GM12878 (cell line): ENCODE data around the gene BMP8B. TPM values are rescaled to one million over a fixed set of nuclear protein-coding genes. Genes with fewer than 3 reads are reported as not detected.

Experiments
- ATAC-seq: fragments of 200-7000 bp; cut with Tn5 transposase; 3 replicates; pipeline ENCODE4 v1.9.1; 2020; ENCODE audit warnings: mild to moderate bottlenecking, moderate library complexity
- BruUV-seq: library from RNA; stranded (reverse); fragments of 400-500 nt; replicated peaks from 2 replicates; lab custom pipeline; 2021; lab: Mats Ljungman, UMichigan
- CTCF ChIA-PET: fragments of 300-600 bp; sonication (Branson Sonifier 250); formaldehyde crosslinking; extraction: SDS; loops from one replicate; lab custom pipeline; 2021; ENCODE audit warnings: inconsistent platforms; lab: Yijun Ruan, JAX
- POLR2A ChIA-PET: fragments of 350-600 bp; formaldehyde crosslinking; extraction: SDS; loops from one replicate; lab custom pipeline; 2021; ENCODE audit warnings: inconsistent platforms; lab: Charles Lee
- RAD21 ChIA-PET: fragments of 300-600 bp; sonication (Branson Sonifier 250); formaldehyde crosslinking; loops from one replicate; lab custom pipeline; 2023; ENCODE audit warnings: antibody characterized with exemption; ENCODE audit not compliant: unreplicated experiment; lab: Charles Lee
- SMC1A ChIA-PET: fragments of 300-600 bp; sonication (Branson Sonifier 250); formaldehyde crosslinking; loops from one replicate; lab custom pipeline; 2023; ENCODE audit not compliant: unreplicated experiment, uncharacterized antibody; lab: Charles Lee
- DNase-seq: peaks from one replicate; pipeline ENCODE4 v3.0.0-alpha.2; 2011; ENCODE audit warnings: low read depth, low spot score
- FAIRE-seq: peaks from 3 replicates; lab custom pipeline; 2011; peaks lifted over from hg19 to GRCh38; lab: Jason Lieb, UNC
- H2AFZ ChIP-seq: 2 replicates; pipeline ENCODE4 v1.6.0; 2011; ENCODE audit warnings: low read depth, low read length, control low read depth; ENCODE audit not compliant: control insufficient read depth
- H3K27ac ChIP-seq: 2 replicates; pipeline ENCODE4 v1.5.1; 2011; ENCODE audit warnings: control low read depth; ENCODE audit not compliant: control insufficient read depth, insufficient read depth
- H3K27me3 ChIP-seq, 2 experiments: replicated peaks in 1 of 2; 2 replicates each; pipeline versions ENCODE4 v1.6.0 to v1.6.1; 2011; ENCODE audit warnings: low read length in 1 of 2; ENCODE audit not compliant: control insufficient read depth in 2 of 2, insufficient read depth in 2 of 2
- H3K36me3 ChIP-seq, 2 experiments: 2 replicates each; pipeline ENCODE4 v1.5.1; 2011; ENCODE audit warnings: low read length in 1 of 2; ENCODE audit not compliant: control insufficient read depth in 2 of 2, insufficient read depth in 2 of 2
- H3K4me1 ChIP-seq: 2 replicates; pipeline ENCODE4 v1.6.1; 2011; ENCODE audit warnings: mild to moderate bottlenecking, low read length, moderate library complexity, mixed read lengths; ENCODE audit not compliant: control insufficient read depth, insufficient read depth
- H3K4me2 ChIP-seq: 2 replicates; pipeline ENCODE4 v1.6.0; 2011; ENCODE audit warnings: control low read depth; ENCODE audit not compliant: control insufficient read depth, insufficient read depth
- H3K4me3 ChIP-seq: fragments of 200-600 bp; sonication (generic); 2 replicates; pipeline ENCODE4 v1.5.1; 2016
- H3K79me2 ChIP-seq: 2 replicates; pipeline ENCODE4 v1.6.0; 2011; ENCODE audit warnings: low read length; ENCODE audit not compliant: control insufficient read depth, insufficient read depth
- H3K9ac ChIP-seq: 2 replicates; pipeline ENCODE4 v1.8.0; 2011; ENCODE audit warnings: low read length, control low read depth, mixed read lengths; ENCODE audit not compliant: control insufficient read depth, insufficient read depth
- H3K9me3 ChIP-seq: replicated peaks from 3 replicates; pipeline ENCODE4 v1.5.1; 2011; ENCODE audit warnings: mild to moderate bottlenecking, low read length; ENCODE audit not compliant: control insufficient read depth, insufficient read depth
- H4K20me1 ChIP-seq: 2 replicates; pipeline ENCODE4 v1.6.0; 2011; ENCODE audit not compliant: control insufficient read depth, insufficient read depth
- BACH1 ChIP-seq: fragments of 450-650 bp; IDR thresholded peaks from 2 replicates; pipeline ENCODE4 v1.6.1; 2017; ENCODE audit warnings: mild to moderate bottlenecking, borderline replicate concordance
- CREM ChIP-seq: IDR thresholded peaks from 2 replicates; pipeline ENCODE4 v1.6.1; 2014; ENCODE audit warnings: antibody characterized with exemption, low read depth
- E4F1 ChIP-seq: fragments of 450-650 bp; IDR thresholded peaks from 2 replicates; pipeline ENCODE4 v1.6.1; 2018; ENCODE audit warnings: borderline replicate concordance, mild to moderate bottlenecking; ENCODE audit not compliant: partially characterized antibody
- GATAD2B ChIP-seq: fragments of 450-650 bp; conservative IDR thresholded peaks from 2 replicates; pipeline ENCODE4 v1.6.1; 2017; ENCODE audit warnings: low read depth, mild to moderate bottlenecking, moderate library complexity
- HDGF ChIP-seq: fragments of 450-650 bp; IDR thresholded peaks from 2 replicates; pipeline ENCODE4 v1.6.1; 2016; ENCODE audit warnings: antibody characterized with exemption
- KAT2A ChIP-seq: conservative IDR thresholded peaks from 2 replicates; pipeline ENCODE4 v1.6.1; 2011; ENCODE audit warnings: low read depth, low read length; ENCODE audit not compliant: control insufficient read depth
- NBN ChIP-seq: fragments of 450-650 bp; IDR thresholded peaks from 2 replicates; pipeline ENCODE4 v1.6.1; 2016
- NFXL1 ChIP-seq: fragments of 450-650 bp; IDR thresholded peaks from 2 replicates; pipeline ENCODE4 v1.6.1; 2017; ENCODE audit warnings: antibody characterized with exemption, mild to moderate bottlenecking, borderline replicate concordance
- PAX5 ChIP-seq: IDR thresholded peaks from 2 replicates; pipeline ENCODE4 v1.6.1; 2011; ENCODE audit warnings: low read depth, low read length, borderline replicate concordance
- POLR2AphosphoS2 ChIP-seq: IDR thresholded peaks from 2 replicates; pipeline ENCODE4 v1.6.1; 2011; ENCODE audit warnings: low read depth, mild to moderate bottlenecking, low read length, improper control_type of control experiment, moderate library complexity
- RB1 ChIP-seq: fragments of 450-650 bp; formaldehyde crosslinking; IDR thresholded peaks from 2 replicates; pipeline ENCODE4 v1.6.1; 2017; ENCODE audit warnings: mild to moderate bottlenecking, borderline replicate concordance
- RELA ChIP-seq: fragments of 450-650 bp; IDR thresholded peaks from 2 replicates; pipeline ENCODE4 v1.8.0; 2014; ENCODE audit warnings: borderline replicate concordance; ENCODE audit not compliant: partially characterized antibody
- SMAD1 ChIP-seq: fragments of 450-650 bp; IDR thresholded peaks from 2 replicates; pipeline ENCODE4 v1.6.1; 2018; ENCODE audit warnings: mild to moderate bottlenecking, low read depth; ENCODE audit not compliant: partially characterized antibody
- SMC3 ChIP-seq: IDR thresholded peaks from 2 replicates; pipeline ENCODE4 v1.6.1; 2011; ENCODE audit warnings: low read length, improper control_type of control experiment, borderline replicate concordance
- SPI1 ChIP-seq: IDR thresholded peaks from 2 replicates; pipeline ENCODE4 v1.6.1; 2011; ENCODE audit warnings: low read depth, mild to moderate bottlenecking, low read length, moderate library complexity, borderline replicate concordance; ENCODE audit not compliant: insufficient read depth
- SREBF1 ChIP-seq: IDR thresholded peaks from 2 replicates; pipeline ENCODE4 v1.6.1; 2012; ENCODE audit warnings: mild to moderate bottlenecking, low read length
- WGBS: methylation state at CpG from one replicate; pipeline ENCODE4 v1.1.6; 2016; ENCODE audit warnings: low lambda C conversion rate; ENCODE audit not compliant: insufficient replicate concordance, insufficient coverage; ENCODE audit errors: missing lambda C conversion rate; 5-methylcytosine and 5-hydroxymethylcytosine counted together
- in situ Hi-C: fragments of 300-500 bp; cut with MboI; formaldehyde crosslinking; loops from 9 replicates; pipeline ENCODE4 v1.14.3; 2018; ENCODE audit warnings: mixed read lengths
- intact Hi-C: fragments of 100-400 bp; cut with micrococcal nuclease; formaldehyde crosslinking; loops from one replicate; pipeline ENCODE4 v1.14.2; 2022; ENCODE audit not compliant: unreplicated experiment
- polyA plus RNA-seq, 11 experiments: library from polyadenylated mRNA; depleted of rRNA in 4 of 11; unstranded in 6 of 11; stranded (reverse) in 5 of 11; fragments of >200 nt; fragmentation: Nextera tagmentation in 4 of 11; fragmentation: Illumina TruSeq in 1 of 11; extraction: Ambion mirVana in 4 of 11; extraction: Trizol in 1 of 11; gene quantifications; 1 replicate in 1 of 11; 2 replicates in 10 of 11; pipeline versions ENCODE4 v1.2.1 to v1.2.3, GENCODE V29; 2011 to 2016; ENCODE audit warnings: inconsistent platforms in 2 of 11, missing spikeins in 2 of 11, low read depth in 1 of 11
- total RNA-seq, 4 experiments: library from RNA; depleted of rRNA in 3 of 4; stranded (reverse); fragments of >200 nt in 3 of 4; fragmentation: Illumina TruSeq in 1 of 4; extraction: Trizol in 1 of 4; gene quantifications; 2 replicates each; pipeline versions ENCODE4 v1.2.1 to v1.2.3, GENCODE V29; 2013 to 2021
- TF ChIP-seq, protein P1 (sequence below): fragments of 450-650 bp; IDR thresholded peaks from 2 replicates; pipeline ENCODE4 v1.6.1; 2017; ENCODE audit warnings: low read depth, mild to moderate bottlenecking, moderate library complexity
- TF ChIP-seq, protein P2 (sequence below): fragments of 450-650 bp; IDR thresholded peaks from 2 replicates; pipeline ENCODE4 v1.6.1; 2016; ENCODE audit warnings: mild to moderate bottlenecking, moderate library complexity, borderline replicate concordance

Gene BMP8B
- total and polyA plus RNA-seq, 10 of the 15 experiments (the other 5 are each of a cell fraction or from before 2014, with no cell fraction given): 0.09 to 1.2 (median 0.52) TPM

GRCh38 chr1:39832294-39832693 lies 43.6 kb upstream of the BMP8B start:
- SMC1A ChIA-PET: interaction anchor here (0.9 kb wide), 1 partner anchor 27 kb away, joined by 3 read pairs; no protein-coding TSS in a partner anchor
- FAIRE-seq (no peak), DNase-seq (no peak), ATAC-seq (no peak)
- in situ Hi-C loops: no loop called here
- Histone ChIP-seq H3K4me3 (no peak overlapping the region), H3K4me2 (no peak overlapping the region), H3K4me1 (no peaks in the 10 kb centered on the region), H3K27ac (no peak overlapping the region), H3K27me3 (no peaks in the 10 kb centered on the region), H3K9me3 (no peaks in the 10 kb centered on the region), H2AFZ (no peak overlapping the region), H3K79me2 (no peaks in the 10 kb centered on the region), H4K20me1 (no peaks in the 10 kb centered on the region), H3K9ac (no peak overlapping the region), H3K36me3 (no peaks in the 10 kb centered on the region; a peak in 1 of 4 replicates)
- CTCF ChIA-PET: interaction anchor here (2.4 kb wide), 1 partner anchor 70 kb away, joined by 7 read pairs; no protein-coding TSS in a partner anchor
- intact Hi-C loops: no loop called here
- RAD21 ChIA-PET: interaction anchor here (1.1 to 1.6 kb wide), 2 partner anchors 46 to 70 kb away, joined by 3 to 5 read pairs; partner anchors contain the start of gene MYCL
- BruUV-seq: no TSS peak
- POLR2A ChIA-PET: no interaction called here
- 66% methylated on average over 6 of the region's 6 CpGs for WGBS
- TF ChIP-seq HDGF: no peak
- no peak for TF ChIP-seq NFXL1
- no peak for TF ChIP-seq RB1
- TF ChIP-seq POLR2AphosphoS2: no peak
- no peak for TF ChIP-seq GATAD2B
- TF ChIP-seq RELA: no peak
- no peak for TF ChIP-seq KAT2A
- TF ChIP-seq SPI1: no peak
- TF ChIP-seq, protein P1, sequence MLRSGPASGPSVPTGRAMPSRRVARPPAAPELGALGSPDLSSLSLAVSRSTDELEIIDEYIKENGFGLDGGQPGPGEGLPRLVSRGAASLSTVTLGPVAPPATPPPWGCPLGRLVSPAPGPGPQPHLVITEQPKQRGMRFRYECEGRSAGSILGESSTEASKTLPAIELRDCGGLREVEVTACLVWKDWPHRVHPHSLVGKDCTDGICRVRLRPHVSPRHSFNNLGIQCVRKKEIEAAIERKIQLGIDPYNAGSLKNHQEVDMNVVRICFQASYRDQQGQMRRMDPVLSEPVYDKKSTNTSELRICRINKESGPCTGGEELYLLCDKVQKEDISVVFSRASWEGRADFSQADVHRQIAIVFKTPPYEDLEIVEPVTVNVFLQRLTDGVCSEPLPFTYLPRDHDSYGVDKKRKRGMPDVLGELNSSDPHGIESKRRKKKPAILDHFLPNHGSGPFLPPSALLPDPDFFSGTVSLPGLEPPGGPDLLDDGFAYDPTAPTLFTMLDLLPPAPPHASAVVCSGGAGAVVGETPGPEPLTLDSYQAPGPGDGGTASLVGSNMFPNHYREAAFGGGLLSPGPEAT: no peak
- no peak for TF ChIP-seq PAX5
- TF ChIP-seq BACH1: no peak
- TF ChIP-seq CREM: no peak
- no peak for TF ChIP-seq SREBF1
- TF ChIP-seq, protein P2, sequence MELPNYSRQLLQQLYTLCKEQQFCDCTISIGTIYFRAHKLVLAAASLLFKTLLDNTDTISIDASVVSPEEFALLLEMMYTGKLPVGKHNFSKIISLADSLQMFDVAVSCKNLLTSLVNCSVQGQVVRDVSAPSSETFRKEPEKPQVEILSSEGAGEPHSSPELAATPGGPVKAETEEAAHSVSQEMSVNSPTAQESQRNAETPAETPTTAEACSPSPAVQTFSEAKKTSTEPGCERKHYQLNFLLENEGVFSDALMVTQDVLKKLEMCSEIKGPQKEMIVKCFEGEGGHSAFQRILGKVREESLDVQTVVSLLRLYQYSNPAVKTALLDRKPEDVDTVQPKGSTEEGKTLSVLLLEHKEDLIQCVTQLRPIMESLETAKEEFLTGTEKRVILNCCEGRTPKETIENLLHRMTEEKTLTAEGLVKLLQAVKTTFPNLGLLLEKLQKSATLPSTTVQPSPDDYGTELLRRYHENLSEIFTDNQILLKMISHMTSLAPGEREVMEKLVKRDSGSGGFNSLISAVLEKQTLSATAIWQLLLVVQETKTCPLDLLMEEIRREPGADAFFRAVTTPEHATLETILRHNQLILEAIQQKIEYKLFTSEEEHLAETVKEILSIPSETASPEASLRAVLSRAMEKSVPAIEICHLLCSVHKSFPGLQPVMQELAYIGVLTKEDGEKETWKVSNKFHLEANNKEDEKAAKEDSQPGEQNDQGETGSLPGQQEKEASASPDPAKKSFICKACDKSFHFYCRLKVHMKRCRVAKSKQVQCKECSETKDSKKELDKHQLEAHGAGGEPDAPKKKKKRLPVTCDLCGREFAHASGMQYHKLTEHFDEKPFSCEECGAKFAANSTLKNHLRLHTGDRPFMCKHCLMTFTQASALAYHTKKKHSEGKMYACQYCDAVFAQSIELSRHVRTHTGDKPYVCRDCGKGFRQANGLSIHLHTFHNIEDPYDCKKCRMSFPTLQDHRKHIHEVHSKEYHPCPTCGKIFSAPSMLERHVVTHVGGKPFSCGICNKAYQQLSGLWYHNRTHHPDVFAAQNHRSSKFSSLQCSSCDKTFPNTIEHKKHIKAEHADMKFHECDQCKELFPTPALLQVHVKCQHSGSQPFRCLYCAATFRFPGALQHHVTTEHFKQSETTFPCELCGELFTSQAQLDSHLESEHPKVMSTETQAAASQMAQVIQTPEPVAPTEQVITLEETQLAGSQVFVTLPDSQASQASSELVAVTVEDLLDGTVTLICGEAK: no peak
- no peak for TF ChIP-seq NBN
- no peak for TF ChIP-seq E4F1
- TF ChIP-seq SMC3: no peak
- TF ChIP-seq SMAD1: no peak
